AG04450 (cell line): ENCODE results near the gene JMJD8. TPM values are rescaled to one million over a fixed set of nuclear protein-coding genes. Genes with fewer than 3 reads are reported as not detected.

ENCODE experiments used
- CTCF ChIA-PET: fragments of 300-600, 350-600 bp; formaldehyde crosslinking; extraction: SDS; loops from one replicate; lab custom pipeline; 2022; ENCODE audit warnings: antibody characterized with exemption, inconsistent platforms; lab: Charles Lee
- POLR2A ChIA-PET: fragments of 350-600 bp; formaldehyde crosslinking; extraction: SDS; loops from one replicate; lab custom pipeline; 2021; ENCODE audit warnings: antibody characterized with exemption, inconsistent platforms; lab: Yijun Ruan, JAX
- DNase-seq: peaks from one replicate; pipeline ENCODE4 v3.0.0-alpha.2; 2011; ENCODE audit warnings: low read depth, low spot score
- H3K27ac ChIP-seq: one replicate; pipeline ENCODE4 v1.5.1; 2012; ENCODE audit warnings: low read depth, low read length, control low read depth
- H3K27me3 ChIP-seq: one replicate; pipeline ENCODE4 v1.6.0; 2012; ENCODE audit warnings: low read length; ENCODE audit not compliant: control insufficient read depth, insufficient read depth
- H3K4me3 ChIP-seq: 2 replicates; pipeline ENCODE4 v1.5.1; 2011; ENCODE audit warnings: mild to moderate bottlenecking, low read depth, low read length, control low read depth
- H3K9me3 ChIP-seq: 2 replicates; pipeline ENCODE4 v1.5.1; 2012; ENCODE audit warnings: low read length; ENCODE audit not compliant: control insufficient read depth, insufficient read depth
- polyA plus RNA-seq: library from polyadenylated mRNA; depleted of rRNA; stranded (reverse); fragments of >200 nt; gene quantifications from 2 replicates; pipeline ENCODE4 v1.2.3, GENCODE V29; 2011
- TF ChIP-seq, protein P1 (sequence below): IDR thresholded peaks from 2 replicates; pipeline ENCODE4 v1.5.1; 2011; ENCODE audit warnings: low read depth, low read length, control low read depth, inconsistent platforms

The JMJD8 gene
- polyA plus RNA-seq, 1 experiment = 33.1 TPM

DNA sequence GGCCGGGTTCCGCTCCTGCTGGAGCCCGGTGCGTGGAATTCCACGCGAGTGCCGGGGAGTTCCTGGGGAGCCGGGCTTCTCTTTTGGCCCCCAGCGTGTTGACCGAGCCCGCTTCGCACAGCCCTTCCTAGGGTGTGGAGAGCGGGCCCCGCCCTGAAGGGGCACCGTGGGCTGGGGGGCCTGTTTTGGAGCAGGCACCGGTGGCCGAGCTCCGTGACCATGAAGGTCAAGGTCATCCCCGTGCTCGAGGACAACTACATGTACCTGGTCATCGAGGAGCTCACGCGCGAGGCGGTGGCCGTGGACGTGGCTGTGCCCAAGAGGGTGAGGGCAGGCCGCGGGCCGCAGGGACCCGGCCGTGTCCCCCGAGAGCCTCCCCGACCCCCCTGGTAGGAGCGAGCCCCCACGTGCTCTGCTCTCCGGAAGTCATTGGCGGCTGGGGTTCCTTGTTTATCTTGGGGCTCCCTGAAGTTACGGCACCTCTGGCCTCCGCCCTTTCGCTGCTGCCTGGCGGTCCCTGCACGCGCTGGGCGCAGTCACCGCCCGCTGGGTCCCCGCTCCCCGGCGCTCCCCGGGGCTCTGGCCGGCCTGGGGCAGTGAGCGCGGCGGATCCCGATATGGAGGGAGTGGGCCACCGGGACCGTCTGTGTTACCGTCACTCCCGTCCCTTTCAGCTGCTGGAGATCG is 43.3 kb upstream of the JMJD8 start:
- Histone ChIP-seq H3K27me3 (no peaks in the 10 kb centered on the region), H3K27ac (no peak overlapping the region), H3K4me3 (peak overlapping the region; percentile 73), H3K9me3 (no peaks in the 10 kb centered on the region; the same call in 1 of the 2 replicates)
- ChIA-PET CTCF (interaction anchor here (1.0 kb wide), 1 partner anchor 15 kb away, joined by 5 read pairs; no protein-coding TSS in a partner anchor), POLR2A (interaction anchor here (0.6 kb wide), 1 partner anchor 75 kb away, joined by 3 read pairs; no protein-coding TSS in a partner anchor)
- TF ChIP-seq, protein P1, sequence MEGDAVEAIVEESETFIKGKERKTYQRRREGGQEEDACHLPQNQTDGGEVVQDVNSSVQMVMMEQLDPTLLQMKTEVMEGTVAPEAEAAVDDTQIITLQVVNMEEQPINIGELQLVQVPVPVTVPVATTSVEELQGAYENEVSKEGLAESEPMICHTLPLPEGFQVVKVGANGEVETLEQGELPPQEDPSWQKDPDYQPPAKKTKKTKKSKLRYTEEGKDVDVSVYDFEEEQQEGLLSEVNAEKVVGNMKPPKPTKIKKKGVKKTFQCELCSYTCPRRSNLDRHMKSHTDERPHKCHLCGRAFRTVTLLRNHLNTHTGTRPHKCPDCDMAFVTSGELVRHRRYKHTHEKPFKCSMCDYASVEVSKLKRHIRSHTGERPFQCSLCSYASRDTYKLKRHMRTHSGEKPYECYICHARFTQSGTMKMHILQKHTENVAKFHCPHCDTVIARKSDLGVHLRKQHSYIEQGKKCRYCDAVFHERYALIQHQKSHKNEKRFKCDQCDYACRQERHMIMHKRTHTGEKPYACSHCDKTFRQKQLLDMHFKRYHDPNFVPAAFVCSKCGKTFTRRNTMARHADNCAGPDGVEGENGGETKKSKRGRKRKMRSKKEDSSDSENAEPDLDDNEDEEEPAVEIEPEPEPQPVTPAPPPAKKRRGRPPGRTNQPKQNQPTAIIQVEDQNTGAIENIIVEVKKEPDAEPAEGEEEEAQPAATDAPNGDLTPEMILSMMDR = no peak
- DNase-seq = no peak

DNA sequence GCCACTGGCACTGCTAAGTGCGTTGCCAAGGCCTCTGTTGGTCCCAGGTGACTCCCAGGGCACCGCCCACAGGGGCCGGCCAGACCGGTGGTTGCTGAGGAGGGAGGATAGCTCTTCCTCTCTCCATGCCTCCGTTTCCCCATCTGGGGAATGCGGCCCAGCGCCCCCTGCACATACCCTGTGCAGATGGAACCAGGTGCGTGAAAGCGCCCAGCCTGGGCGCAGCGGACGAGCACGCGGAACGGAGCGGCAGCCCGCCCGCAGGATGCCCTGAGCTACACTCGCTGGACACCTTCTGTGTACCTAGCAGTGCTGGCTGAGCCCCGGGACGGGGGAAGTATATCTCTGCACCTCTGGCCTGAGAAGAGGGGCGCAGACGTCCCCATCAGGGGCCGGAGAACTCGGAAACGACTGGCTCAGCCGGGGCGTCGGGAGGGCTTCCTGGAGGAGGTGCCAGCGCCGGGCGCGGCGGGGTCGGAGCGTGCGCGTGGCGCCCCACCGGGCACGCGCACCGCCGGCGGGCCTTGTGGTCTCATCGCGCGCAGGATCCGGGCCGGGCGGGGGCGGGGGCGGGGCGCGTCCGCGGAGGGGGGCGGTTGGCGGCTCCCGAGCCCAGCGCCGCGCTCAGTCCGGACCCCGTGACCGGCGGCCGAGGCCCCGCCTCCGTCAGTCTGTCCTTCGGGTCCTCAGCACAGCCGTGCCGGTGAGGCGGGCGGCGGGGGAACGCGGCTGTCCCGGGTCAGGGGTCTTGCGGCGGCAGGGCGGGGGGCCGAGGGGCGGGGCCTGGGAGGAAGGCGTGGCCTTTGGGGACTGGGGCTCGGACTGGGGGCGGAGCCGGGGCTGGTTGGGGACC is 42.5 kb upstream of the JMJD8 start, which contains the start of the genes CCDC78 and HAGHL:
Gene CCDC78 (minus strand): TSS at position 6 of the 853 bp plus-strand sequence. CDS start 76 bp downstream, outside the sequence.
Gene HAGHL (plus strand): TSS at position 669 of the 853 bp plus-strand sequence. CDS start 404 bp downstream, outside the sequence.
- no peak for DNase-seq
- POLR2A ChIA-PET = interaction anchor here (0.5 to 1.4 kb wide), 2 partner anchors 14 to 361 kb away, joined by 3 to 6 read pairs; no protein-coding TSS in a partner anchor

DNA sequence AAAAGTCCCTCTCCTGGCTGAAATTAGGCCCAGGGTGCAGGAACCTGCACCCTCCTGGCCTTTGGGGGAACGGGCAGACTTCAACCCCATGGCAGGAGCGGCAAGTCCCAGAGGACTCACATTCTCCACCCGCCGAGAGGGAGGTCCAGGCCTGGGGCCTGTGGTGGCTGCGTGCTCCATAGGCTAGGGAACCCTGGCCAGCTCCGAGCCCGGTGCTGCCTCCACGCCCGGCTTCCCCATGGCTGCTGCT is 42.0 kb upstream of the JMJD8 start:
- Histone ChIP-seq H3K27me3 (no peaks in the 10 kb centered on the region), H3K9me3 (no peaks in the 10 kb centered on the region; the same call in 1 of the 2 replicates), H3K4me3 (no peak overlapping the region), H3K27ac (no peak overlapping the region)
- POLR2A ChIA-PET = interaction anchor here (1.4 kb wide), 1 partner anchor 14 kb away, joined by 6 read pairs; no protein-coding TSS in a partner anchor
- TF ChIP-seq, protein P1 = no peak
- CTCF ChIA-PET = interaction anchor here (1.4 kb wide), 1 partner anchor 10 kb away, joined by 5 read pairs; no protein-coding TSS in a partner anchor
- DNase-seq = no peak

More for the DNA sequence above, 42.5 kb upstream of the JMJD8 start, which contains the start of the genes CCDC78 and HAGHL:
- CTCF ChIA-PET = no interaction called here
- H3K4me3 ChIP-seq = peak within 1 kb of the TSS; percentile 73
- TF ChIP-seq, protein P1 = no peak
- H3K27ac ChIP-seq = peak within 1 kb of the TSS; percentile 39
- H3K27me3 ChIP-seq = no peaks in the 10 kb centered on the region
- H3K9me3 ChIP-seq = no peaks in the 10 kb centered on the region; the same call in 1 of the 2 replicates

DNA sequence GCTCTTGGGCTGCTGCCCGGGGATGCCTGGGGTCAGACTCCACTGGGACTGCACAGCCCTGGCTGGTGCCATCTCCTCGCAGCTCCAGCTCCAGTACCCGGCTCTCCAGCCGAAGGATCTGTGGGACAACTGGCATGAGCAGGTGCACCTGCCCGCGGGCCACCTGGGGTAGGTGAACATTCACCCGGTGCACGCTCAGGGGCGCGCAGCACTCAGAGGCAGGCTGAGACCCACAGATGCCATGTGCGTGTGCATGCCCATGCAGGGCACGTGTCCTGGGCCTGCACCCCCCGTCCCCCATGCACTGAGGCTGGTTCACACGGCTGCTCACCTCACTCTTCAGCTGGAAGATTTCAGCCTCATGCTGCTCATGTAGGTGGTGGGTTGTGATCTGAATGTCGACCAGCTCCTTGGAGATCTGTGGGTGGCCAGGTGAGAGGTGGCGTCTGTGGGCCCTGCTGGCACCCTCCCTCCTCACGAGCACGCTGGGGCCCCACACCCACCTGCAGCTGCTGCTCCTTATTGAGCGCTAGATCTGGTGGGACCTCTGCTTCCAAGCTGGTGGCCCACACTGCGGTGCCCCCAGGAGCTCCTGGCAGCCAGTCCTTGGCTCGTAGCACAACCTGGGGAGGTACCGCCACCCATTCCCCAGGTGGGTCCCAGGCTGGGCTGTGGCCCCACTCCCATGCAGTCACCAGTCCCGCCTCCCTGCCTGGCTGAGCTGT is 41.5 kb upstream of the JMJD8 start:
- Histone ChIP-seq H3K27ac (no peak overlapping the region), H3K27me3 (no peaks in the 10 kb centered on the region), H3K9me3 (no peaks in the 10 kb centered on the region; the same call in 1 of the 2 replicates), H3K4me3 (no peak overlapping the region)
- ChIA-PET CTCF (interaction anchor here (1.4 kb wide), 1 partner anchor 9 kb away, joined by 5 read pairs; no protein-coding TSS in a partner anchor), POLR2A (interaction anchor here (1.4 kb wide), 1 partner anchor 13 kb away, joined by 6 read pairs; no protein-coding TSS in a partner anchor)
- DNase-seq = no peak
- TF ChIP-seq, protein P1 = no peak
